ENCODE measurements around the gene AOC1. TPM values are rescaled to one million over a fixed set of nuclear protein-coding genes. Genes with fewer than 3 reads are reported as not detected.

The AOC1 gene
- total RNA-seq, 1 experiment from 2014 or later = not detected

DNA sequence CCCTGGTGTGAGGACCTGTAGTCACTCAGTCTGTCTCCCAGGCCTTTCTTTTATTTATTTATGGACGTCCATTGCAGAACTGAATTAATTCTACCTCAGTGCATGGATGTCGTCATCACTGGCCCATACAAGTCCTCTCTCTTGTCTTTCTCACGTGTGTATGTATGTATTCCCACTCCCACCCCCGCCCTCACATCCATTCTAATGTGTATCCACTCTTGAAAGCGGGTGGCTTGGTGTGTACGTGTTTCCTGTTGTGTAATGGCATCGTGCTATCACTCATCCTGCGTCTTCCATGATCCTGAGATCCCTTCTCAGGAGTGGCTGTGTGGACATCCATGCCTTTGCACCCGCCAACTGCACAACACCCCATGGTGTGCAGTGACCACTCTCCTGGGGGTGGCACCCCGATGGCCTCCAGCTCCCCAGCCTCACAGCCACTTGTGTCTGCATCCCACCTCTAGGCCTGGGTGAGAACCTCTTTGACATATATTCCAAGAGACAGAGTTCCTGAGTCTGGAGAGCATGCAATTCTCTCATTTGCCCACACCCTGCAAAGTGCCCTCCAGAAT lies 3.0 kb upstream of the AOC1 start:
- POLR2A ChIA-PET (ENCODE audit: unreplicated experiment) = no interaction called here
- H3K27me3 ChIP-seq (ENCODE audit: low read length) = peaks cover 90% of the 10 kb centered on the region
- no peak for ATAC-seq

DNA sequence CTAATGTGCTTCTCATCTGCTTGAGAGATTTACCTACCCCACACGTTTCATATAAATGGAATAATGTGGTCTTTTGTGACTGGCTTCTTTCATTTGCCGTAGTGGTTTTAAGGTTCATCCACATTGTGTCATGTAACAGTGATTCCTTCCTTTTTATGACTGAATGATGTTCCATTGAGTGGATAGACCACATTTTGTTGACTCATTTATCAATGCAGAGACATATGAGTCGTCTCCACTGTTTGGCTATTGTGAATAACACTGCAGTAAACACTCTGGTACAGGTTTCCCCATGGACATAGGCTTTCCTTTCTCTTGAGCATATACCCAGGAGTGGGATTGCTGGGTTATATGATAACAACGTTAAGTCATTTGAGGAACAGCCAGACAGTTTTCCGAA lies 2.0 kb upstream of the AOC1 start:
- H3K27me3 ChIP-seq (ENCODE audit: low read length) = peaks cover 91% of the 10 kb centered on the region

More for the DNA sequence above, 3.0 kb upstream of the AOC1 start:
- Histone ChIP-seq H3K9me2 (replicated peaks; ENCODE audit: low read length) (no peaks in the 10 kb centered on the region), H3K4me3 (ENCODE audit: low read length) (no peak overlapping the region), H2AFZ (ENCODE audit: low read length) (no peak overlapping the region), H4K20me1 (ENCODE audit: low read length) (no peaks in the 10 kb centered on the region), H3K36me3 (ENCODE audit: low read depth, low read length) (no peaks in the 10 kb centered on the region), H3K4me1 (ENCODE audit: insufficient read depth, low read length) (no peaks in the 10 kb centered on the region), H3F3A (ENCODE audit: low read length, unreplicated experiment) (no peaks in the 10 kb centered on the region), H3K4me2 (ENCODE audit: low read length) (no peak overlapping the region), H3K27ac (ENCODE audit: low read length) (no peak overlapping the region), H3K9me3 (ENCODE audit: low read length) (no peaks in the 10 kb centered on the region), H3K79me2 (ENCODE audit: low read length) (no peaks in the 10 kb centered on the region), H3K9ac (ENCODE audit: low read length) (no peak overlapping the region)
- BruUV-seq (replicated peaks) = no TSS peak
- CTCF ChIA-PET = no interaction called here
- intact Hi-C loops (cut with micrococcal nuclease) = no loop called here
- no peak for DNase-seq
- TF ChIP-seq, protein P1, sequence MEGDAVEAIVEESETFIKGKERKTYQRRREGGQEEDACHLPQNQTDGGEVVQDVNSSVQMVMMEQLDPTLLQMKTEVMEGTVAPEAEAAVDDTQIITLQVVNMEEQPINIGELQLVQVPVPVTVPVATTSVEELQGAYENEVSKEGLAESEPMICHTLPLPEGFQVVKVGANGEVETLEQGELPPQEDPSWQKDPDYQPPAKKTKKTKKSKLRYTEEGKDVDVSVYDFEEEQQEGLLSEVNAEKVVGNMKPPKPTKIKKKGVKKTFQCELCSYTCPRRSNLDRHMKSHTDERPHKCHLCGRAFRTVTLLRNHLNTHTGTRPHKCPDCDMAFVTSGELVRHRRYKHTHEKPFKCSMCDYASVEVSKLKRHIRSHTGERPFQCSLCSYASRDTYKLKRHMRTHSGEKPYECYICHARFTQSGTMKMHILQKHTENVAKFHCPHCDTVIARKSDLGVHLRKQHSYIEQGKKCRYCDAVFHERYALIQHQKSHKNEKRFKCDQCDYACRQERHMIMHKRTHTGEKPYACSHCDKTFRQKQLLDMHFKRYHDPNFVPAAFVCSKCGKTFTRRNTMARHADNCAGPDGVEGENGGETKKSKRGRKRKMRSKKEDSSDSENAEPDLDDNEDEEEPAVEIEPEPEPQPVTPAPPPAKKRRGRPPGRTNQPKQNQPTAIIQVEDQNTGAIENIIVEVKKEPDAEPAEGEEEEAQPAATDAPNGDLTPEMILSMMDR (conservative IDR thresholded peaks at IDR 0.05; ENCODE audit: low read depth, low read length) = no peak
- TF ChIP-seq EZH2 (IDR thresholded peaks at IDR 0.05; ENCODE audit: low read length, unreplicated experiment) = no peak
- TF ChIP-seq EZH2phosphoT487 (IDR thresholded peaks at IDR 0.05; ENCODE audit: borderline replicate concordance, low read length) = no peak

More for the DNA sequence above, 2.0 kb upstream of the AOC1 start:
- Histone ChIP-seq H2AFZ (ENCODE audit: low read length) (no peak overlapping the region), H3K4me1 (ENCODE audit: insufficient read depth, low read length) (no peaks in the 10 kb centered on the region), H3K9me3 (ENCODE audit: low read length) (no peaks in the 10 kb centered on the region), H3K9ac (ENCODE audit: low read length) (no peak overlapping the region), H3K9me2 (replicated peaks; ENCODE audit: low read length) (no peaks in the 10 kb centered on the region), H3K4me2 (ENCODE audit: low read length) (no peak overlapping the region), H3K79me2 (ENCODE audit: low read length) (no peaks in the 10 kb centered on the region), H3K36me3 (ENCODE audit: low read depth, low read length) (no peaks in the 10 kb centered on the region), H4K20me1 (ENCODE audit: low read length) (no peaks in the 10 kb centered on the region), H3F3A (ENCODE audit: low read length, unreplicated experiment) (no peaks in the 10 kb centered on the region), H3K4me3 (ENCODE audit: low read length) (no peak overlapping the region), H3K27ac (ENCODE audit: low read length) (no peak overlapping the region)
- ChIA-PET CTCF (no interaction called here), POLR2A (ENCODE audit: unreplicated experiment) (no interaction called here)
- intact Hi-C loops (cut with micrococcal nuclease) = no loop called here
- ATAC-seq (no peak), DNase-seq (no peak)
- TF ChIP-seq EZH2 (IDR thresholded peaks at IDR 0.05; ENCODE audit: low read length, unreplicated experiment) (no peak), EZH2phosphoT487 (IDR thresholded peaks at IDR 0.05; ENCODE audit: borderline replicate concordance, low read length) (no peak)
- TF ChIP-seq, protein P1 (conservative IDR thresholded peaks at IDR 0.05; ENCODE audit: low read depth, low read length) = no peak
- no TSS peak for BruUV-seq (replicated peaks)

Measured in PC-3 (cell line).